Cardiac muscle cell (in vitro differentiated cells and primary cell): ENCODE measurements around the gene ACOXL. TPM values are rescaled to one million over a fixed set of nuclear protein-coding genes. Genes with fewer than 3 reads are reported as not detected.

Source experiments
- DNase-seq, 2 donors: peaks; one replicate each; pipeline versions ENCODE4 v3.0.0 to v3.0.0-alpha.2; 2010 to 2017; ENCODE audit warnings: low read depth in 1 of 2, low spot score in 1 of 2
- H3K27ac ChIP-seq: fragments of 200-600 bp; sonication (generic); 2 replicates; pipeline ENCODE4 v1.5.1; 2016
- H3K27me3 ChIP-seq: fragments of 200-600 bp; sonication (generic); 2 replicates; pipeline ENCODE4 v1.6.0; 2016; ENCODE audit warnings: control low read depth
- H3K36me3 ChIP-seq: fragments of 200-600 bp; sonication (generic); 2 replicates; pipeline ENCODE4 v1.5.1; 2016; ENCODE audit warnings: control low read depth
- H3K4me1 ChIP-seq: fragments of 200-600 bp; sonication (generic); 2 replicates; pipeline ENCODE4 v1.8.1; 2017; ENCODE audit warnings: low read depth, mild to moderate bottlenecking, mixed run types
- H3K4me3 ChIP-seq: fragments of 200-600 bp; sonication (generic); 2 replicates; pipeline ENCODE4 v1.5.1; 2016; ENCODE audit warnings: mild to moderate bottlenecking
- H3K9me3 ChIP-seq: fragments of 200-600 bp; sonication (generic); 2 replicates; pipeline ENCODE4 v1.5.1; 2017; ENCODE audit warnings: low read depth, mild to moderate bottlenecking, control low read depth
- polyA plus RNA-seq: library from polyadenylated mRNA; unstranded; fragments of >200 nt; fragmentation: Nextera tagmentation; extraction: Ambion mirVana; gene quantifications from 2 replicates; pipeline ENCODE4 v1.2.1, GENCODE V29; 2016
- total RNA-seq: library from RNA; depleted of rRNA; stranded (reverse); fragments of >200 nt; gene quantifications from 2 replicates; pipeline ENCODE4 v1.2.3, GENCODE V29; 2016
- TF ChIP-seq, protein P1 (sequence below): IDR thresholded peaks from 2 replicates; pipeline ENCODE4 v1.5.1; 2012; ENCODE audit warnings: low read depth, mild to moderate bottlenecking, low read length

The ACOXL gene
- total and polyA plus RNA-seq, 2 experiments from 2014 or later: 0.89 to 2.4 TPM

DNA sequence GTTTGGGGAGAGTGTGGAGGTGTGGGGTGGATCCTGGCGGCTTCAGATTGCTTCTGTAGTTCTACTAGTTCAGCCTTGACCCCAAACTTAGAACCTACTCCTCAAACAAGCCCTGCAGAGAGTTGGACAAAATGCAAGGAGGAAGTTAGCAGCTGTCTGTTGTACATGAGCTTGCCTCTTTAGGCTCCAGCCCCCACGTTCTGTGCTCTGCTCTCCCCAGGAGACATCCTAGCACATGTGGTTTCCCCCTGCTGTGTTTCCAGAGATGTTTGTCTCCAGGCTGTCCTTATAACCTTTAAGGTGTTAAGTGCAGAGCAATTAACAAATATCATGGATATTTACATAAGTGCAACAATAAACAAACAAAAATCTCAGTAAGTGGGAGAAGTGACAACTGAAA, 111.1 kb downstream of the ACOXL start:
- TF ChIP-seq, protein P1, sequence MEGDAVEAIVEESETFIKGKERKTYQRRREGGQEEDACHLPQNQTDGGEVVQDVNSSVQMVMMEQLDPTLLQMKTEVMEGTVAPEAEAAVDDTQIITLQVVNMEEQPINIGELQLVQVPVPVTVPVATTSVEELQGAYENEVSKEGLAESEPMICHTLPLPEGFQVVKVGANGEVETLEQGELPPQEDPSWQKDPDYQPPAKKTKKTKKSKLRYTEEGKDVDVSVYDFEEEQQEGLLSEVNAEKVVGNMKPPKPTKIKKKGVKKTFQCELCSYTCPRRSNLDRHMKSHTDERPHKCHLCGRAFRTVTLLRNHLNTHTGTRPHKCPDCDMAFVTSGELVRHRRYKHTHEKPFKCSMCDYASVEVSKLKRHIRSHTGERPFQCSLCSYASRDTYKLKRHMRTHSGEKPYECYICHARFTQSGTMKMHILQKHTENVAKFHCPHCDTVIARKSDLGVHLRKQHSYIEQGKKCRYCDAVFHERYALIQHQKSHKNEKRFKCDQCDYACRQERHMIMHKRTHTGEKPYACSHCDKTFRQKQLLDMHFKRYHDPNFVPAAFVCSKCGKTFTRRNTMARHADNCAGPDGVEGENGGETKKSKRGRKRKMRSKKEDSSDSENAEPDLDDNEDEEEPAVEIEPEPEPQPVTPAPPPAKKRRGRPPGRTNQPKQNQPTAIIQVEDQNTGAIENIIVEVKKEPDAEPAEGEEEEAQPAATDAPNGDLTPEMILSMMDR: no peak
- no peak overlapping the region for H3K4me3 ChIP-seq
- H3K4me1 ChIP-seq: peaks cover 4% of the 10 kb centered on the region
- no peaks in the 10 kb centered on the region for H3K36me3 ChIP-seq
- H3K27ac ChIP-seq: no peak overlapping the region
- DNase-seq: no peak
- no peaks in the 10 kb centered on the region for H3K27me3 ChIP-seq
- no peaks in the 10 kb centered on the region for H3K9me3 ChIP-seq

DNA sequence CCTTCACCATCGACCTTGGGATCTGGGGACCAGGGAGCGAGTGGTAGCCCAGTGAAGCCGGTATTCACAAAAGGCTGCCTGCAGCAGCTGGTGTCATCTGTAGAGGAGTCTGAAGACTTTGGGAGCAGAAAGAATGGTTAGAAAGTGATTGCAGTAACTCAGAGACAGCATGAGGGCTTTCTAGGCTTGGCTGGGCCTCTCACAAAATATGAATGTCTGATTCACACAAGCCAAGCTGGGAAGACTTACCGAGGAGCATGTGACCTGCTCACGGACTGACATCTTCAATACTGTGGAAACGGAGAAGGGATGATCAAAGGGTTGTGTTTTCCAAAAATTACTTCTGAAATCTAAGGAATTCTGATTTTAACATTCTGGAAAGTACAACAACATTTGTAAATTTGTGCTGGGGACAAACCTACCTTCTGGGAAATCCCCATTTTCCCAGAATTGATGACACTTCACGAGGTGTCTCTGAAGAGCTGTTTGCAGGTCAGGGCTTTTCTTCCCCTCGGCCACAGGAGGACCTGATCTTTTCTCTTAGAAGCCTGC, 111.7 kb downstream of the ACOXL start:
- DNase-seq: no peak

GRCh38 chr2:110847651-110848050, 115.3 kb downstream of the ACOXL start:
- Histone ChIP-seq H3K4me1 (no peaks in the 10 kb centered on the region), H3K36me3 (no peaks in the 10 kb centered on the region), H3K27ac (no peak overlapping the region), H3K27me3 (no peaks in the 10 kb centered on the region), H3K4me3 (no peak overlapping the region), H3K9me3 (no peaks in the 10 kb centered on the region)
- TF ChIP-seq, protein P1: no peak
- no peak for DNase-seq

More for the DNA sequence above, 111.7 kb downstream of the ACOXL start:
- TF ChIP-seq, protein P1: no peak
- Histone ChIP-seq H3K4me3 (no peak overlapping the region), H3K27me3 (no peaks in the 10 kb centered on the region), H3K27ac (no peak overlapping the region), H3K4me1 (peaks cover under 1% of the 10 kb centered on the region), H3K9me3 (no peaks in the 10 kb centered on the region), H3K36me3 (no peaks in the 10 kb centered on the region)

DNA sequence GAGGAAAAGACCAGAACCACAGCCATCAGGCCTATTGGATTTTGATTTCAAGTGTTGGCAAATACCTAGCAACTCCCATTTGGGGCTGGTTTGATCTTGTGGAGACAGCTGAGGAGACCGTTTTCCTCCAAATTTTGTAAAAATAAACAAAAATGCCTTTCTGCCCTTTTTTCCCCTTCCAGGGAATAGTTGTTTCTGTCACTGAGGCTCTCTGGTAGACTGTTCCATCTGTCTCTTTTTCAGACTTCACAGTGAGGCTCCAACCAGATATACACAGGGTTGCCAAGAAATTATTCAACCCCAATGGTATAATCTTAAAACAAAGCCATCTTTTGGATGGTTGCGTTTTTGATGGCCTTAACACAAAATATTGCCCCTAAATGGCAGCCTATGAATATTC, 115.7 kb downstream of the ACOXL start:
- TF ChIP-seq, protein P1: no peak

DNA sequence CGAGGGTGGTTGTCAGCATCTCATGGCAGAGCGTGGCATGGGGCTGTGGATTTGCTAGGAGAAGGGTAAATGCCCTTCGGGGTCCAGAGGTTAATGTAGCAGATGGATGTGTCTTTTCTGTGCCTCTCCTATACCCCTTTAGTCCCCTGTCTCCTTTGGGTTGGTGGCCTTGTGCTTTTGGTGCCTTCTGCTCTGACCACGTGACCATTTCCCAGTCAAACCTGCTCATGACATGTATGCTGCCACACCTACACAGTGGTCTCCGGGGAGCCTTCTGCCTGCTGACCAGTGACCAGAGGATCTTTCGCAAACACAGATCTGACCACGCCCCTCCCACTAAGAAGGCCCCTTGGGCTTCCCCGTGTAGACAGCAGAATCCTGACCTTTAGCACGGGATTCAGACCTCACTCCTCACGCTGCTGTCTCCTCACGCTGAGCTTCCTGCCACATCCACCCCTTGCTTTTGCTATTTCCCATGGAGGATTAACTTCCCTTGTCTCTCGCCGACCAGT, 116.2 kb downstream of the ACOXL start:
- no peak overlapping the region for H3K4me3 ChIP-seq
- no peaks in the 10 kb centered on the region for H3K9me3 ChIP-seq
- TF ChIP-seq, protein P1: no peak
- no peaks in the 10 kb centered on the region for H3K4me1 ChIP-seq
- H3K27ac ChIP-seq: no peak overlapping the region
- no peaks in the 10 kb centered on the region for H3K27me3 ChIP-seq
- no peaks in the 10 kb centered on the region for H3K36me3 ChIP-seq
- DNase-seq: no peak

More for the DNA sequence above, 115.7 kb downstream of the ACOXL start:
- H3K4me3 ChIP-seq: no peak overlapping the region
- H3K36me3 ChIP-seq: no peaks in the 10 kb centered on the region
- H3K27me3 ChIP-seq: no peaks in the 10 kb centered on the region
- no peaks in the 10 kb centered on the region for H3K9me3 ChIP-seq
- H3K4me1 ChIP-seq: no peaks in the 10 kb centered on the region
- H3K27ac ChIP-seq: no peak overlapping the region
- DNase-seq: no peak
